SK-N-SH (cell line): ENCODE measurements around the gene PPM1F. TPM values are rescaled to one million over a fixed set of nuclear protein-coding genes. Genes with fewer than 3 reads are reported as not detected.

Experiments used
- CTCF ChIA-PET: fragments of 300-600, 350-600 bp; formaldehyde crosslinking; extraction: SDS; loops from one replicate; lab custom pipeline; 2021; lab: Yijun Ruan, JAX
- POLR2A ChIA-PET: fragments of 350-600 bp; sonication (Branson Sonifier 250); formaldehyde crosslinking; extraction: SDS; loops from one replicate; lab custom pipeline; 2020; ENCODE audit warnings: antibody characterized with exemption, inconsistent platforms; lab: Yijun Ruan, JAX
- DNase-seq: peaks from one replicate; pipeline ENCODE4 v3.0.0; 2012
- H2AFZ ChIP-seq: fragments of 200-600 bp; sonication (generic); 2 replicates; pipeline ENCODE4 v1.8.1; 2016; ENCODE audit warnings: antibody characterized with exemption, mild to moderate bottlenecking, low read depth
- H3F3A ChIP-seq: fragments of 200-600 bp; sonication (generic); replicated peaks from 2 replicates; pipeline ENCODE3; 2016; ENCODE audit warnings: antibody characterized with exemption, mild to moderate bottlenecking; ENCODE audit not compliant: insufficient read depth
- H3K27ac ChIP-seq, 2 experiments: fragments of 200-500 bp in 1 of 2; fragments of 200-600 bp in 1 of 2; sonication (Bioruptor generic) in 1 of 2; sonication (generic), shearing (Covaris generic) in 1 of 2; 2 replicates each; pipeline versions ENCODE4 v1.5.1 to v1.6.1; 2014 to 2016; ENCODE audit warnings: low read depth in 2 of 2, inconsistent platforms in 1 of 2, low read length in 1 of 2, mild to moderate bottlenecking in 1 of 2, mixed read lengths in 1 of 2
- H3K27me3 ChIP-seq: fragments of 200-600 bp; sonication (generic), shearing (Covaris generic); 2 replicates; pipeline ENCODE4 v1.6.1; 2016; ENCODE audit warnings: mixed run types; ENCODE audit not compliant: insufficient read depth
- H3K36me3 ChIP-seq, 2 experiments: fragments of 200-500 bp in 1 of 2; fragments of 200-600 bp in 1 of 2; sonication (Bioruptor generic) in 1 of 2; sonication (generic) in 1 of 2; replicated peaks in 1 of 2; 2 replicates each; pipeline versions ENCODE3 to v1.5.1; 2014 to 2016; ENCODE audit warnings: low read length in 1 of 2, mild to moderate bottlenecking in 1 of 2; ENCODE audit not compliant: insufficient read depth in 2 of 2, control insufficient read depth in 1 of 2
- H3K4me1 ChIP-seq, 2 experiments: fragments of 200-500 bp in 1 of 2; fragments of 200-600 bp in 1 of 2; sonication (Bioruptor generic) in 1 of 2; sonication (generic), shearing (Covaris generic) in 1 of 2; 2 replicates each; pipeline versions ENCODE4 v1.5.1 to v1.6.1; 2014 to 2016; ENCODE audit warnings: low read depth in 1 of 2, low read length in 1 of 2, mixed run types in 1 of 2; ENCODE audit not compliant: insufficient read depth in 2 of 2, control insufficient read depth in 1 of 2
- H3K4me2 ChIP-seq: fragments of 200-600 bp; sonication (generic), shearing (Covaris generic); 2 replicates; pipeline ENCODE4 v1.6.1; 2017; ENCODE audit warnings: mixed run types
- H3K4me3 ChIP-seq, 2 experiments: fragments of 200-500 bp in 1 of 2; fragments of 200-600 bp in 1 of 2; sonication (Bioruptor generic) in 1 of 2; sonication (generic), shearing (Covaris generic) in 1 of 2; 2 replicates each; pipeline versions ENCODE4 v1.5.1 to v1.8.1; 2014 to 2016; ENCODE audit warnings: low read depth in 2 of 2, inconsistent platforms in 1 of 2, low read length in 1 of 2, mild to moderate bottlenecking in 1 of 2, mixed read lengths in 1 of 2, moderate library complexity in 1 of 2
- H3K79me2 ChIP-seq: fragments of 200-600 bp; sonication (generic); 2 replicates; pipeline ENCODE4 v1.8.1; 2017; ENCODE audit warnings: mild to moderate bottlenecking; ENCODE audit not compliant: insufficient read depth
- H3K9ac ChIP-seq: fragments of 200-600 bp; sonication (generic); 2 replicates; pipeline ENCODE4 v1.6.1; 2017; ENCODE audit warnings: mixed run types
- H3K9me2 ChIP-seq: fragments of 200-600 bp; sonication (generic); 2 replicates; pipeline ENCODE4 v1.6.1; 2017; ENCODE audit warnings: mixed run types
- H3K9me3 ChIP-seq: fragments of 200-600 bp; sonication (generic); 2 replicates; pipeline ENCODE4 v1.6.1; 2017; ENCODE audit warnings: mixed run types, mild to moderate bottlenecking, moderate library complexity
- H4K20me1 ChIP-seq: fragments of 200-600 bp; sonication (generic); 2 replicates; pipeline ENCODE4 v1.6.1; 2017; ENCODE audit warnings: mild to moderate bottlenecking, mixed run types; ENCODE audit not compliant: insufficient read depth
- EP300 ChIP-seq, 2 experiments: IDR thresholded peaks; 2 replicates each; pipeline versions ENCODE4 v1.4.0 to v1.6.1; 2012; ENCODE audit warnings: borderline replicate concordance in 1 of 2, low read depth in 1 of 2, low read length in 1 of 2
- EZH2phosphoT487 ChIP-seq: fragments of 200-600 bp; sonication (generic); IDR thresholded peaks from 2 replicates; pipeline ENCODE4 v1.6.1; 2017; ENCODE audit warnings: low read depth, mixed run types, mild to moderate bottlenecking, antibody characterized with exemption, moderate library complexity, borderline replicate concordance
- FOXJ3 ChIP-seq: sonication (generic); formaldehyde crosslinking; IDR thresholded peaks from 2 replicates; pipeline ENCODE4 v1.5.1; 2020; ENCODE audit warnings: mild to moderate bottlenecking, missing genetic modification reagents
- JUND ChIP-seq: IDR thresholded peaks from 2 replicates; pipeline ENCODE4 v1.4.0; 2012
- NFIC ChIP-seq: IDR thresholded peaks from 2 replicates; pipeline ENCODE4 v1.4.0; 2012; ENCODE audit warnings: borderline replicate concordance
- PBX3 ChIP-seq: IDR thresholded peaks from 2 replicates; pipeline ENCODE4; 2012
- RXRA ChIP-seq: IDR thresholded peaks from 2 replicates; pipeline ENCODE4 v1.4.0; 2012; ENCODE audit warnings: low read depth, mild to moderate bottlenecking, borderline replicate concordance
- SIN3A ChIP-seq: IDR thresholded peaks from 2 replicates; pipeline ENCODE4 v1.6.1; 2012; ENCODE audit warnings: low read depth, mild to moderate bottlenecking, low read length, moderate library complexity, borderline replicate concordance
- SMC3 ChIP-seq: IDR thresholded peaks from 2 replicates; pipeline ENCODE4 v1.6.1; 2012; ENCODE audit warnings: low read depth, low read length, improper control_type of control experiment
- TEAD4 ChIP-seq: IDR thresholded peaks from 2 replicates; pipeline ENCODE4 v1.4.0; 2012; ENCODE audit warnings: mild to moderate bottlenecking, borderline replicate concordance; ENCODE audit not compliant: insufficient read depth
- ZBTB33 ChIP-seq: IDR thresholded peaks from 2 replicates; pipeline ENCODE4 v1.4.0; 2012; ENCODE audit warnings: low read depth, borderline replicate concordance
- WGBS: methylation state at CpG from one replicate; pipeline ENCODE4 v1.1.6; 2017; ENCODE audit warnings: low lambda C conversion rate; 5-methylcytosine and 5-hydroxymethylcytosine counted together
- polyA plus RNA-seq, 3 experiments: library from polyadenylated mRNA; depleted of rRNA; stranded (reverse); fragments of >200 nt; gene quantifications; 2 replicates each; pipeline ENCODE4 v1.2.3, GENCODE V29; 2012
- TF ChIP-seq, protein P1 (sequence below): IDR thresholded peaks from 2 replicates; pipeline ENCODE4 v1.4.0; 2012; ENCODE audit warnings: low read depth
- TF ChIP-seq, protein P2 (sequence below): IDR thresholded peaks from 2 replicates; pipeline ENCODE4 v1.6.1; 2012; ENCODE audit warnings: mild to moderate bottlenecking, low read depth, low read length, moderate library complexity
- TF ChIP-seq, protein P3 (sequence below): fragments of 200-600 bp; sonication (generic); IDR thresholded peaks from 2 replicates; pipeline ENCODE4 v1.6.1; 2017; ENCODE audit warnings: antibody characterized with exemption, mild to moderate bottlenecking, moderate library complexity

The PPM1F gene
- polyA plus RNA-seq, 1 of the 3 experiments (the other 2 are of a cell fraction): 29.6 TPM

DNA sequence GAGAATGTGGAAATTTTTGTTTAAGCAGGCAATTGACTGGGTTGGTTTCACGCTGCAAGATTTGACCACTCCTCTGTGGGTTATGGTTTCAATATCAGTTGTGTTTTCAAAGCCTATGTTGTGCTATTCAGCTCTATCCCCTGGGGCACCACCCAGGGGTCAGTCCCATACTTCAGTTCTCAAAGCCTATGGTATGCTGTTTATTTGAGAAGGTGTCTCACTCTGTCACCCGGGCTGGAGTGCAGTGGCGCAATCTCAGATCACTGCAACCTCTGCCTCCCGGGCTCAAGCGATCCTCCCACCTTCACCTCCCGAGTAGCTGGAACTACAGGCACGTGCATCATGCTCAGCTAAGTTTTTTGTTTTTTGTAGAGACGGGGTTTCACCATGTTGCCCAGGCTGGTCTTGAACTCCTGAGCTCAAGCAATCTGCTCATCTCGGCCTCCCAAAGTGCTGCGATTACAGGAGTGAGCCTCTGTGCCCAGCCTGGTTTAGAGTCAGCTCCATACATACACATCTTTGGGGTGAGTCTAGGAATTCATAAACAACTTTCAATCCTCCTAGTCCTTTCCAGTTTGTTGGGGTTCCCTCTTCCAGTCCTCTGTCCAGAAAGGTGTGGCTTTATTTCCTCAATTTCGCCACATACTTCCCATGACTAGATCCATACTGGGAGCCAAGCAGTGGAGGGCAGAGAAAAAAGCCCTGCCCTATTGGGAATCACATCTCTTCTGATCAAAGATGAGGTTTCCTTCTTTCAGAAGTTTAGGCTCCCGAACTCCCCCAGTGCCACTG is 50.2 kb downstream of the PPM1F start:
- CTCF ChIA-PET: interaction anchor here (2.5 kb wide), 1 partner anchor 36 kb away, joined by 8 read pairs; no protein-coding TSS in a partner anchor
- WGBS: 91% methylated on average over 12 of the region's 12 CpGs

More for the DNA sequence above, 50.2 kb downstream of the PPM1F start:
- Histone ChIP-seq H3K4me1 (no peaks in the 10 kb centered on the region), H3K36me3 (no peaks in the 10 kb centered on the region), H3K4me3 (no peak overlapping the region), H4K20me1 (no peaks in the 10 kb centered on the region), H3K9me2 (0 out of 2 replicates have a peak, but pooled peaks cover 3% of the 10 kb centered on the region), H3K27me3 (no peaks in the 10 kb centered on the region), H3K4me2 (no peak overlapping the region), H3K9ac (no peak overlapping the region), H3K9me3 (no peaks in the 10 kb centered on the region), H3F3A (no peaks in the 10 kb centered on the region), H3K79me2 (no peaks in the 10 kb centered on the region), H2AFZ (no peak overlapping the region), H3K27ac (no peak overlapping the region)
- TF ChIP-seq ZBTB33: no peak
- no peak for TF ChIP-seq JUND
- TF ChIP-seq EZH2phosphoT487: no peak
- TF ChIP-seq, protein P1, sequence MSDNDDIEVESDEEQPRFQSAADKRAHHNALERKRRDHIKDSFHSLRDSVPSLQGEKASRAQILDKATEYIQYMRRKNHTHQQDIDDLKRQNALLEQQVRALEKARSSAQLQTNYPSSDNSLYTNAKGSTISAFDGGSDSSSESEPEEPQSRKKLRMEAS: no peak
- TF ChIP-seq TEAD4: no peak
- TF ChIP-seq, protein P2, sequence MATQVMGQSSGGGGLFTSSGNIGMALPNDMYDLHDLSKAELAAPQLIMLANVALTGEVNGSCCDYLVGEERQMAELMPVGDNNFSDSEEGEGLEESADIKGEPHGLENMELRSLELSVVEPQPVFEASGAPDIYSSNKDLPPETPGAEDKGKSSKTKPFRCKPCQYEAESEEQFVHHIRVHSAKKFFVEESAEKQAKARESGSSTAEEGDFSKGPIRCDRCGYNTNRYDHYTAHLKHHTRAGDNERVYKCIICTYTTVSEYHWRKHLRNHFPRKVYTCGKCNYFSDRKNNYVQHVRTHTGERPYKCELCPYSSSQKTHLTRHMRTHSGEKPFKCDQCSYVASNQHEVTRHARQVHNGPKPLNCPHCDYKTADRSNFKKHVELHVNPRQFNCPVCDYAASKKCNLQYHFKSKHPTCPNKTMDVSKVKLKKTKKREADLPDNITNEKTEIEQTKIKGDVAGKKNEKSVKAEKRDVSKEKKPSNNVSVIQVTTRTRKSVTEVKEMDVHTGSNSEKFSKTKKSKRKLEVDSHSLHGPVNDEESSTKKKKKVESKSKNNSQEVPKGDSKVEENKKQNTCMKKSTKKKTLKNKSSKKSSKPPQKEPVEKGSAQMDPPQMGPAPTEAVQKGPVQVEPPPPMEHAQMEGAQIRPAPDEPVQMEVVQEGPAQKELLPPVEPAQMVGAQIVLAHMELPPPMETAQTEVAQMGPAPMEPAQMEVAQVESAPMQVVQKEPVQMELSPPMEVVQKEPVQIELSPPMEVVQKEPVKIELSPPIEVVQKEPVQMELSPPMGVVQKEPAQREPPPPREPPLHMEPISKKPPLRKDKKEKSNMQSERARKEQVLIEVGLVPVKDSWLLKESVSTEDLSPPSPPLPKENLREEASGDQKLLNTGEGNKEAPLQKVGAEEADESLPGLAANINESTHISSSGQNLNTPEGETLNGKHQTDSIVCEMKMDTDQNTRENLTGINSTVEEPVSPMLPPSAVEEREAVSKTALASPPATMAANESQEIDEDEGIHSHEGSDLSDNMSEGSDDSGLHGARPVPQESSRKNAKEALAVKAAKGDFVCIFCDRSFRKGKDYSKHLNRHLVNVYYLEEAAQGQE: no peak
- no peak for TF ChIP-seq PBX3
- TF ChIP-seq EP300 (IDR thresholded peaks at IDR 0.05; ENCODE audit: borderline replicate concordance in 1 of 2, low read depth in 1 of 2, low read length in 1 of 2): no peak
- no peak for TF ChIP-seq FOXJ3
- no peak for TF ChIP-seq SMC3
- TF ChIP-seq SIN3A: no peak
- TF ChIP-seq, protein P3, sequence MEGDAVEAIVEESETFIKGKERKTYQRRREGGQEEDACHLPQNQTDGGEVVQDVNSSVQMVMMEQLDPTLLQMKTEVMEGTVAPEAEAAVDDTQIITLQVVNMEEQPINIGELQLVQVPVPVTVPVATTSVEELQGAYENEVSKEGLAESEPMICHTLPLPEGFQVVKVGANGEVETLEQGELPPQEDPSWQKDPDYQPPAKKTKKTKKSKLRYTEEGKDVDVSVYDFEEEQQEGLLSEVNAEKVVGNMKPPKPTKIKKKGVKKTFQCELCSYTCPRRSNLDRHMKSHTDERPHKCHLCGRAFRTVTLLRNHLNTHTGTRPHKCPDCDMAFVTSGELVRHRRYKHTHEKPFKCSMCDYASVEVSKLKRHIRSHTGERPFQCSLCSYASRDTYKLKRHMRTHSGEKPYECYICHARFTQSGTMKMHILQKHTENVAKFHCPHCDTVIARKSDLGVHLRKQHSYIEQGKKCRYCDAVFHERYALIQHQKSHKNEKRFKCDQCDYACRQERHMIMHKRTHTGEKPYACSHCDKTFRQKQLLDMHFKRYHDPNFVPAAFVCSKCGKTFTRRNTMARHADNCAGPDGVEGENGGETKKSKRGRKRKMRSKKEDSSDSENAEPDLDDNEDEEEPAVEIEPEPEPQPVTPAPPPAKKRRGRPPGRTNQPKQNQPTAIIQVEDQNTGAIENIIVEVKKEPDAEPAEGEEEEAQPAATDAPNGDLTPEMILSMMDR: no peak
- TF ChIP-seq RXRA: no peak
- TF ChIP-seq NFIC: no peak
- no peak for DNase-seq
- POLR2A ChIA-PET: no interaction called here
